ENCODE measurements around the gene DNA2. TPM values are rescaled to one million over a fixed set of nuclear protein-coding genes. Genes with fewer than 3 reads are reported as not detected.

Gene DNA2
- total RNA-seq, 1 experiment from 2014 or later, result 6.9 TPM

DNA sequence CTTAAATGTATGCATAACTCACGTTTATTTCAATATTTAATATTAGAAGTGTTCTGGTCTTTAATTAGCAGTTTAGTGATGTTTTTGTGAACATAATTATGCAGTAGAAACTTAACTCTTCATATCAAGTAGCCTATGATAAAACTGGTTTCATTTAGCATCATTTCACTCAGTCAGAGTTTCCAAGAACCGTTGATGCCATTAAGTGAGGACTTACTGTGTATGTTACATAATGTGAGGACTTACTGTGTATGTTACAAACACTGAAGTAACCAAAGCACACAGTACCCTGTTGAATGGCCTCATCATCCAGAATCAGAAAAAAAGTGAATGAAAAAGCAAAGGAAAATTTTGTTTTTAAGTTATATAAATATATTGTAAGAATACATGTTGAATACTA, 106.2 kb downstream of the DNA2 start:
- intact Hi-C loops (cut with micrococcal nuclease), result no loop called here
- POLR2A ChIA-PET, result no interaction called here
- Mint-ChIP-seq H3K27ac (ENCODE audit: low read depth, unreplicated experiment) (no peak overlapping the region), H3K36me3 (ENCODE audit: insufficient read depth, unreplicated experiment) (peaks cover 65% of the 10 kb centered on the region), H3K27me3 (ENCODE audit: insufficient read depth, unreplicated experiment) (no peaks in the 10 kb centered on the region), H3K9me3 (ENCODE audit: unreplicated experiment) (no peaks in the 10 kb centered on the region), H3K4me3 (ENCODE audit: unreplicated experiment) (no peak overlapping the region), H3K4me1 (ENCODE audit: insufficient read depth, unreplicated experiment) (peaks cover 6% of the 10 kb centered on the region)
- TF ChIP-seq, protein P1, sequence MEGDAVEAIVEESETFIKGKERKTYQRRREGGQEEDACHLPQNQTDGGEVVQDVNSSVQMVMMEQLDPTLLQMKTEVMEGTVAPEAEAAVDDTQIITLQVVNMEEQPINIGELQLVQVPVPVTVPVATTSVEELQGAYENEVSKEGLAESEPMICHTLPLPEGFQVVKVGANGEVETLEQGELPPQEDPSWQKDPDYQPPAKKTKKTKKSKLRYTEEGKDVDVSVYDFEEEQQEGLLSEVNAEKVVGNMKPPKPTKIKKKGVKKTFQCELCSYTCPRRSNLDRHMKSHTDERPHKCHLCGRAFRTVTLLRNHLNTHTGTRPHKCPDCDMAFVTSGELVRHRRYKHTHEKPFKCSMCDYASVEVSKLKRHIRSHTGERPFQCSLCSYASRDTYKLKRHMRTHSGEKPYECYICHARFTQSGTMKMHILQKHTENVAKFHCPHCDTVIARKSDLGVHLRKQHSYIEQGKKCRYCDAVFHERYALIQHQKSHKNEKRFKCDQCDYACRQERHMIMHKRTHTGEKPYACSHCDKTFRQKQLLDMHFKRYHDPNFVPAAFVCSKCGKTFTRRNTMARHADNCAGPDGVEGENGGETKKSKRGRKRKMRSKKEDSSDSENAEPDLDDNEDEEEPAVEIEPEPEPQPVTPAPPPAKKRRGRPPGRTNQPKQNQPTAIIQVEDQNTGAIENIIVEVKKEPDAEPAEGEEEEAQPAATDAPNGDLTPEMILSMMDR (IDR thresholded peaks at IDR 0.05; ENCODE audit: unreplicated experiment), result no peak
- no TSS peak for BruUV-seq (replicated peaks)
- DNase-seq (ENCODE audit: unreplicated experiment), result no peak
- CTCF ChIA-PET, result no interaction called here

GRCh38 chr10:68364101-68364886, 107.5 kb downstream of the DNA2 start:
- TF ChIP-seq, protein P1 (IDR thresholded peaks at IDR 0.05; ENCODE audit: unreplicated experiment), result no peak
- intact Hi-C loops (cut with micrococcal nuclease), result no loop called here
- no peak overlapping the region for H3K4me3 Mint-ChIP-seq (ENCODE audit: unreplicated experiment)
- no TSS peak for BruUV-seq (replicated peaks)
- no peaks in the 10 kb centered on the region for H3K9me3 Mint-ChIP-seq (ENCODE audit: unreplicated experiment)
- H3K27me3 Mint-ChIP-seq (ENCODE audit: insufficient read depth, unreplicated experiment), result no peaks in the 10 kb centered on the region
- DNase-seq (ENCODE audit: unreplicated experiment), result no peak
- no peak overlapping the region for H3K27ac Mint-ChIP-seq (ENCODE audit: low read depth, unreplicated experiment)
- H3K36me3 Mint-ChIP-seq (ENCODE audit: insufficient read depth, unreplicated experiment), result peaks cover 54% of the 10 kb centered on the region
- H3K4me1 Mint-ChIP-seq (ENCODE audit: insufficient read depth, unreplicated experiment), result peaks cover 6% of the 10 kb centered on the region
- POLR2A ChIA-PET, result interaction anchor here (0.6 to 0.7 kb wide), 2 partner anchors 131 to 546 kb away, joined by 3 to 4 read pairs; no protein-coding TSS in a partner anchor
- CTCF ChIA-PET, result interaction anchor here (4.7 kb wide), 1 partner anchor 16 kb away, joined by 23 read pairs; no protein-coding TSS in a partner anchor

Other genes starting within 250 kb of the DNA2 start
- gene ATOH7, start 239.9 kb downstream of the DNA2 start, total RNA-seq (2022), result not detected in 2 replicates
- gene HNRNPH3, start 139.9 kb downstream of the DNA2 start, total RNA-seq (2022), result 216 and 285 TPM in 2 replicates
- gene PBLD, start 139.0 kb downstream of the DNA2 start, total RNA-seq (2022), result 5.6 and 5.7 TPM in 2 replicates
- 25.9 and 32.0 TPM in 2 replicates for gene RUFY2, start 64.7 kb downstream of the DNA2 start, total RNA-seq (2022)
- gene SLC25A16, start 55.5 kb upstream of the DNA2 start, total RNA-seq (2022), result 18.3 and 20.0 TPM in 2 replicates
- 0.05 TPM in 1 of 2 replicates, not detected in the other for gene TET1, start 88.4 kb upstream of the DNA2 start, total RNA-seq (2022)
- gene CCAR1, start 249.3 kb upstream of the DNA2 start, total RNA-seq (2022), result 103 and 116 TPM in 2 replicates

Measured in MCF 10A (cell line).